Esophagus mucosa (tissue), 1 donor: ENCODE measurements around the gene VSTM2B. TPM values are rescaled to one million over a fixed set of nuclear protein-coding genes. Genes with fewer than 3 reads are reported as not detected.
A peak's percentile ranks its signal among the peaks of the same experiment; 100 is the strongest.

ENCODE experiments used
- ATAC-seq: fragments of 200-7000 bp; cut with Tn5 transposase; one replicate; pipeline ENCODE4 v1.9.1; 2020
- total RNA-seq: library from RNA; stranded (reverse); gene quantifications from one replicate; pipeline ENCODE4 v1.2.4, GENCODE V29; 2023
- donor health status: DM: yes; HTN: yes; CAD: no.

Gene VSTM2B
- total RNA-seq, 1 donor from 2014 or later, result not detected

DNA sequence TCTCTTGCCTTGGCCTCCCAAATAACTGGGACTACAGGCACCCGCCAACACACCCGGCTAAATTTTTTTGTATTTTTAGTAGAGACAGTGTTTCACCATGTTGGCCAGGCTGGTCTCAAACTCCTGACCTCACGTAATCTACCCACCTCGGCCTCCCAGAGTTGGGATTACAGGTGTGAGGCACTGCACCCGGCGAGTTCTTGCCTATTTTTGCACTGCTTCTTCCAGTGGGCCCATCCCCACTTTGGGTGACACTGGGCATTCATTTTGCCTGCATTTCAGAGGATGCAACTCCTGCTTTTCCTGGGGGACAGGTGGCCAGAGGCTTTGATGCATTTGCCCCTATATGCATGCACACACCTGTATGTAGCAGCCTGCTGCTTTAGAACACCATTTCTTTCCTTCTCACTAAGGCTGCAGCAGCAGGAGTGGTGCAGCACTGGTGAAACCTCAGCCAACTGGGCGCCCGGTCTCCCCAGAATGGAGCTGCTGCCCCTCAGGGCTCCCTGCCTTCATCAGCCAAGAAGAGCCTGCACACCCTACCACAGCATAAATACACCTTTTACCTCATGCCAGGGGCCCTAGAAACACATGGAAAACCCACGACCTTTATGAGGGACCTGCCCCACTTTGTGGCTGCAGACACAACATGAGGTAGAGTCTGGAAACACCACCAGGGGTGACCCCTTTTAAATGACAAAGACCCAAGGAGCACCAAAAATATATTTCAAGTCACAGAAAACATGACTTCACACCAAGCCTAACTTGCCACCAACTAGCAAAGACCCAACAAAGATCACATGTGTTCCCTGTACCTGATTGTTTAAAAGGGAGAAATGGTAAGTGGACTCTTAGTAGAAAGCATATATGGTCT, 43.5 kb downstream of the VSTM2B start:
- no peak for ATAC-seq

DNA sequence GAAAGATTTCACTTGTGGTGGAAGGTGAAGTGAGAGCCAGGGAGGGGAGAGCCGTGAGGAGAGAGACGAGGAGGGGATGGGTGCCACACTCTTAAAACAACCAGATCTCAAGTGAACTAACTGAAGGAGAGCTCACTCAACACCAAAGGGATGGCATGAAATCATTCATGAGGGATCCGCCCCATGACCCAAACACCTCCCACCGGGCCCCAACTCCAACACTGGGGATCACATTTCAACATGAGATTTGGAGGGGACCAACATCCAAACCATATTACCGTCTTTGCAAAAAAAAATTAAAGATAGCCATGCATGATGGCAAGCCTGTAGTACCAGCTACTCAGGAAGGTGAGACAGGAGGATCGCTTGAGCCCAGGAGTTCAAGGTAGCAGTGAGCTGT, 45.4 kb downstream of the VSTM2B start:
- no peak for ATAC-seq

DNA sequence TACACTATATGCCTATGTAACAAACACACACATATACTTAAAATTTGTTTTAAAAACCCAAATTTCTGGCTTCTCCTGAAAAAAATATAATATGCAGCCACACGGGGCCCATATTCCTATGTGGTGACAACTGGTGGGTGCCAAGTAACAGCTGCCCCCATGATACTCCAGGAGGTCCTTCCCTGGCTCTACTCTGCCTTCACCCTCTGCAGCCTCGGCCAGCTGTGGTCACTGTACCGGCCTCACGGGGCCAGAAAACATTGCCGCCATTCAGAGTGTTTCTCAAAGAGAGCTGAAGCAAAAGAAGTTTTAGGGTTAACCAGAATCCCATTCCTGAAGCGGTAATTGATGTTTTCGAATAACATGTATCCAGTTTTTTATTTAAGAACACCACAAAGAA, 47.7 kb downstream of the VSTM2B start:
- ATAC-seq, result no peak

DNA sequence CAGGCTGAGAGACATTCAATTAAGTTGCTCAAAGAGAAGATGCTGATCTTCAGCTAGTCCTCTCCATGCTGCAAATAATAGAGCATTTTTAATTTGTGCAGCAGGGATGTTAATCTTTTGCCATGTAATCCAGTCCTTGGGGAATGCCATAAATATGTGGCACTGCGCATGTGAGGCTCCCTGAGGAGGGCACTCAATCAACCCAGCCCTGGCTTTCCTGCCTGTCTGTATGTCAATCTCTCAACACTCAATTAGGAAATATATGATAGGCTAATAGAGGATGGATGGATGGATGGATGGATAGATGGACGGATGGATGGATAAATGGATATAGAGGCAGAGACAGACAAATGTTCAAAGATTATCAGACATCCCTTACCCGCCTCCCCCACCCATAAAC, 48.7 kb downstream of the VSTM2B start:
- no peak for ATAC-seq

DNA sequence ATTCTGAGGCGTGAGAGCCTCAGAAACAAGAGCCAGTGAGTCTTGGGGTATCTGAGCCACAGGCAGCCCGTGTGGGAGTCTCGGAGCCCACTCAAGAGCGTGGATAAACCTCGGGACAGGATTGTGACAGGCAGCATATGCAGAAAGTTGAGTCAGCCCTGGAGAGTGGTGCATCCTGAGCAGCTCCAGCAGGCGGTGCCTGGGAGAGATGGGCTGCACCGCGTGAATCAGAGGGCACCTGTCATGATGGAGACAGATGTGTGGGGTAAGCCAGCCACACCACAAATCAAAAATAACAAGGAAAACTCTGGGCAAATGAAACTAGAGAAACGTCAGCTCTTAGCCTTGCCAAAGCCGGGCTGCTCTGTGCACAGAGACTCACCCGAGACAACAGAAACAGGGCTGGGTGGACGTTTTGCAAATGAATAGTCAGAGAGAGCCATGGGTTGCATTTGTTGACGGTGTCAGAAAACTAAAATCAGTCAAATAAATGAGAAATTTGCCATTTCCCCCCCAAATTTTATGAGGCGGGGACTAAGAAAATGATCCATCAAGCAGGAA, 50.3 kb downstream of the VSTM2B start:
- no peak for ATAC-seq

DNA sequence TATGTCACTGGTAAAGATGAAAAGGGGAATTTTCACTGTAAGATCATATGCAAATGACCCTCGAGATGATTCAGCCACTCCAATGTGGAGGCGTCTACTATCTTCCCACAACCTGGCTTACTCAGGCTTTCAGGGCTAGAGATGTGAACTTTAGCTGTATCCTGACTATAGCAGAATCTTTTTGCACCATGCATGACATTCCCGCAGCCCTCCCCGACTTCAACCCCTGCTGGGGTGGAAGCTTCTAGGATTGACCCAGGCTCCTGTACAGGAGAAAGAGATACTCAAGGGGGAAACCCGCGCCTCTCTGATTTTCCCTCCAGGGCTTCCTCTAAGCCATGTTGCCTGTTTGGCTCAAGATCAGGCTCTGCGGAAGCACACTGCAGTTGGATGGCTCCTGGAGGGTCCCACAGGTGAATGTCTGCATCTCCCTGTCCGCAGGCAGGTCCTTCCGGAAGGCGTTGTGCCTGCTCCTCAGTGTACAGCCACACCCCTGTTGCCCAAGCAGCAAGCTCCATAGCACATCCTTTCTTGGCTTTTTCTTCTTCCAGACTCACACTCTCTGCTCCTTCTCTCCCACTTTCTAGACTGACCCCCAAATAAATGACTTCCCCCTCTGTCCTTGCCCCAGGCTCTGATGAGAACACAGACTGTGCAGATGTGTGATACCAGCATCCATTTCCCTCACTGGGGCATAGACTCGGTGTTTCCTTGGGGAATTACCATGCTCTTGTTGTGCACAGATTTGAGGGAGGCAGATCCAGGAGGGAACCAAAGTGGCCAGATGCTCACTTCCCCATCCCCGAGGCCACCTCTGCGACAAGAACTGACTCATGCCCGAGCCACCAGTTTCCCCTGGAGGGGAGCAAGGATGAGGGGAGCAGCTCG, 51.2 kb downstream of the VSTM2B start:
- ATAC-seq, result peak; percentile 23

DNA sequence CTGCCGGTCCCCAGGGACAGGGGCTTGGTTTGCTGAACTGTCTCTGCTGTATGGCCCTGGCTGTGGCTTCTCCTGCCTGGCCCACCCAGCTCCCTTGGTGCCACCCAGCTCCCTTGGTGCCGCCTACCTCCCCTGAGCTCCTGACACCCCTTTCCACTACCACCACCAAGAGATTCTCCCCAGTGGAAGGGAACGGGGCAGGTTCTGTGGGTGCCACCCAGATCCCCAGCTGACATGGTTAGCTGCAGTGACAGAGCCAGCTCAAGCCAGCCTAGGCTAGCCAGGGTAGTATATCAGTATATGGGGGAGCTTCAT, 51.8 kb downstream of the VSTM2B start:
- no peak for ATAC-seq

DNA sequence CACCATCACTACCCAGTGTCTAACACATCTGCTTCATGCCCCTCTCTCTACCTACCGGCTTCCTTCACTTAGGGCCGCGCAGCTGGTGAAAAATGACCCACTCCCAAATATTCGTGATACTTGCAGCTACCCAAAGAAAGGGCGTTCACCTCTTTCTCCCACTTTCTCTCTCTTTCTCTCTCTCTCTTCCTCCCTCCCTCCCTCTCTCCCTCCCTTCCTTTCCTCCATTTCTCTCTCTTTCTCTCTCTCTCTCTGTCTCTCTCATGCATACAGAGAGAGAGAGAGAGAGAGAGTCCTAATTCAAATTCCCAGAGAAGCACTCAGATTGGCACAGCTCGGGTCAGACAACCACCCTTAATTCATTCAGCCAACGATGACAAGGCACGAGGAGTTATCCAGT, 52.6 kb downstream of the VSTM2B start:
- no peak for ATAC-seq

DNA sequence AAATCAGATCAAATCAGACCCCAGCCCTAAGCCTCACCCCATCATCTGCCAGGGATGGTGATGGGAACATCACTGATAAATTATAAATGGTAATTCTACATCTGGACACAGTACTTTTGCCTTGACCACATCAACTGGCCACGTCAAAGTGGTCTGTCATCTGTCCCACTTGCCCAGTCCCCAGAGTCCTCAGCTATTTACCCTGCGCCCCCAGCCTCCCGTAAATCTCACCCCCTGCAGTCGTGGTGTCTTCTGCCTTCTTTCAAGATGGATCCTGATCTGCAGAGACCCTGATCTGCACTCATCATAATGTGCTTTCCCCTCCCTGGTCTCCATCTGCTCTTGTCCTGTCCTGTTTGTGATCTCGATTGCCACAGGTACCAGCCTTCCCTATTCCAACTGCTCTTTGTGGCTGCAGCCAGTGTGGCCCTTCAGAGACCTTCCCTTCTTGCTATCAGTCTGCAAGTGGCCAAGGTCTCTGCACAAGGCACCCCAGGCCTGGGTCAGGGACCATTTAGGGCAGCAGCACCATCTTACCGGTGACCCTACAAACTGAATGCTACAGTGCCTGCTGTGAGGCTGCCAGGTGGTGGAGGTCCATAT, 53.6 kb downstream of the VSTM2B start:
- ATAC-seq, result no peak

DNA sequence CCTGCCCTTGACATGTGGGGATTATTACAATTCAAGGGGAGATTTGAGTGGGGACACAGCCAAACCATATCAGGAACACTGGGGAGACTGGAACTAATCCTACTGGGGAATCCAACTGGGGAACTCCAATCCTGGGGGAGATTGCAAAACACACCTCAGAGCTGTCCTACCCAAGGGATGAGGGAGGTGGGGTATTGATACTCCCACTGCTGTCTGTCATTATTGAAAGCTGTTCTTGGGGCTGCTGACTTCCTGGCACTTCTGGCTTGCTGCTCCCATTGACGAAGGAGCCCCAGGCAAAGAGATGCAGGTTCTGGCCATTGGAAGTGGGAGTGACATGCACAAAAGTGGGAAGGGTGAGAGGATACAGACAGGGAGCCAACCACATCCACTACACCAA, 55.6 kb downstream of the VSTM2B start:
- ATAC-seq, result no peak

DNA sequence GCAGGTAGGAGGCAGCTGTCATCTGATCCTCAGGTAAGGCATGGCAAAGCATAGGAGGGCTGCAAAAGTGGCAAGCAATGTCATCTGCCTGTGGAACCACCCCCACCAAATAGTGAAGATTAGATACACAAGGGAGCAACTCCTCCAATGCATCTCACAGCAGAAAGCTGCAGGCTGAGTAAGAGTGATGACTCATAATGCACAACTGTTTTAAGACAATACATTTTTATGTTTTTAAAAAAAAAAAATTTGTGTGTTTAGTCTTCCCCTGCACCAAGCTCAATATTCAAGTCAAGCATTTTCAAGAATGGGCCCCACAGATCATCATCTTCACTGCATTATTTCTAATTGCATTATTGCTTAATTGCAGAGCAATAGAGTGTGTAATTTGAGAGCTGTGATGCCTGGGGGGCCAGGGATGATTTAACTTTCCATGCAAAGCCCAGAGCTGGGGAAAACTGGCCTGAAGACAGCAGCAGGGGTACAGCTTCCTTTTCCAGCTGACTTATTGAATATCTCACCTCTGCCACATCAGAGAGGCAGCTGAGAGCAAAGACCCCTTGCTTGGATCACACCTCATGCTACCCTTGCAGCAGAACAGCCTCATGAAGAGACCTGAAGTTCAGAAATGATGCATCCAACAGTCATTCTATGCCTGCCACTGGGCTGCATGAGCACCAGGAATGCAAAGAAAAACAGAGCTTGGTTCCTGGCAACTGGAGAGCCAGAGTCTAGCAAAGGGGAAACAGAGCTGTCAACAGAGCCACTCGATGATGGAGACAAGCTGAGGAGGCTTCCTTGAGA, 57.6 kb downstream of the VSTM2B start:
- ATAC-seq, result no peak

DNA sequence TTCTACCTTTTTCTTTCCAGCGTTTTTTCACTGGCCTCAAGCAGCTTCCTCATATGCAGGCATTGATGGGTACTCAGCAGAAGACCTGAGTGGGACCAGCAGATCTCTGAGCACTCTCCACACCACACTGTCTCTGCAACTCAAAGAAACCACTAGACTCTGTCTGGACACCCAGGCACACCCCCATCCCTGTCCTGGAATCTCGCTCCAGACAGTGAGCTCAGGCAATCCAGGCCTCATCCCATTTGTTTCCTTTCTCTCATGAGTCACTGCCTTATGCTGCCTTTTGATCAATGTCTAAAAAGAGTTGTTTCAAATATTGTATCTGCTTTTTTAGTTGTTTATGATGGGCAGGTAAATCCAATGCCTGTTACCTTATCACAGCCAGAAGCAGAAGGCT, 60.6 kb downstream of the VSTM2B start:
- ATAC-seq, result no peak

DNA sequence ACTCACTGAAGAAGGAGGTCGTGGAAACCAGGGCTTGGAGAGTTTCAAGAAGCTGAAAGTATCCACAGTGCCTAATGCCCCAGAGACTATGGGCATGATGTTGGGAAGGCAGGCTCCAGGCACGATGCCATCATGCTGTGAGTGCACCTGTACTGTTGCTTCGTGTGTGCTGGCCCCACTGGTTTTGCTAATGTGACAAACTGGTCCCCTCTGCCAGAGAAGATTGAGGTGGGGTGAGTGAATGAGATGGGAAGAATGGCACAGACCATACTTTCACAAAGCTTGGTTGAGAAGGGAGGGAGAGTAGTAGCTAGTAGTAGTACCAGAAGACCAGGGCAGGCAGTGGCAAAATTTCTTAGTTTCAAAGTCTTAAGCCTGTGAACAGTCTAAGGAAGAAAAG, 61.3 kb downstream of the VSTM2B start:
- no peak for ATAC-seq

DNA sequence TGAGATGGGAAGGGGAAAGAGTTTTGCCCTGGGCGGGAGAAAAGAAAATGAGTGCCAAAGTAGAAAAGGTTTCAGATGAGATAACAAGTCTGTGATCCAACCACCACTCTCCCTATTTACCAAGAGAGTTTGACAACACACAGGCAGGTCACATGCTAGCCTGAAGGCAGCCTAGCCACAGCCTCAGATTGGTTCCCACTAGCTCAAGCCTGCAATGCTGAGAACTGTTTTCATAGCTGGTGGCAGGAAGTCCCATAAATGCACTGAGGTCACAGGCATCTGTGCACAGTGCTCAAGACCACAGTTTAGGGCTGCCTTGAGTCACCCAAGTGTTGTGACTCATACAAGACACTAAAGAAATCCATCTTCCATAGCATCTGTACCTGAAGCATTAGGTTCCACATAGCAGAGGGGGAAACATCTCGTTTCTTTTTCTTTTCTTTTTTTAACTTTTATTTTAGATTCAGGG, 61.8 kb downstream of the VSTM2B start:
- peak; percentile 43 for ATAC-seq

DNA sequence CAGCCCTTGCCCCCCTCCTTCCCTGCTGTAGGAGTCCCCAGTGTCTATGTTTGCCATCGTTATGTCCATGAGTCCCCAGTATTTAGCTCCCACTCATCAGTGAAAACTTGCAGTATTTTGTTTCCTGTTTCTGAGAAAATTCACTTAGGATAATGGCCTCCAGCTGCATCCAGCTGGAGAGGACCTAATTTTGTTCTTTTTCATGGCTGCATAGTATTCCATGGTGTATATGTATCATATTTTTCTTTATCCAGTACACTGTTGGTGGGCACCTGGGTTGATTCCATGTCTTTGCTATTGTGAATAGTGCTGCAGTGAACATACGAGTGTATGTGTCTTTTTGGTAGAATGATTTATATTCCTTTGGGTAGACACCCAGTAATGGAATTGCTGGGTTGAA, 62.3 kb downstream of the VSTM2B start:
- ATAC-seq, result no peak

DNA sequence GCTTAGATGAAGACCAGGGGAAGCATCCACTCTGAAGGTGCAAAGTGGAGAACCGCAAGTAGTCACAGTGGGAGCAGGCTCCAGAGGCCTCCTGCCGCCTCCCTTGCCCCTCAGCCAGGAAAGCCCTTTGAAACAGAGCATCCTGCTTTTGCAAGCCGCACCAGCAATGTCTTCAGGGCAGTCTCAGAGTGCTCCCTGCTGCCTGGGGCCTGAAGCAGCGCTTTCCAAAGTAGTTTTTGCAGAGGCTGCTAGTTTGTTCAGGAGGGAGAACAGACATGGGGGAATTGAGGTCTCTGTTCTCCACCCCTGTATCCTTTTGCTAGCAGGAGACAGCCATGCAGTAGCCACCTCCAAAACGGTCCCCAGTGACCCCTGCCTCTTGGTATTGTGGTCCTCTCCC, 64.5 kb downstream of the VSTM2B start:
- ATAC-seq, result no peak

DNA sequence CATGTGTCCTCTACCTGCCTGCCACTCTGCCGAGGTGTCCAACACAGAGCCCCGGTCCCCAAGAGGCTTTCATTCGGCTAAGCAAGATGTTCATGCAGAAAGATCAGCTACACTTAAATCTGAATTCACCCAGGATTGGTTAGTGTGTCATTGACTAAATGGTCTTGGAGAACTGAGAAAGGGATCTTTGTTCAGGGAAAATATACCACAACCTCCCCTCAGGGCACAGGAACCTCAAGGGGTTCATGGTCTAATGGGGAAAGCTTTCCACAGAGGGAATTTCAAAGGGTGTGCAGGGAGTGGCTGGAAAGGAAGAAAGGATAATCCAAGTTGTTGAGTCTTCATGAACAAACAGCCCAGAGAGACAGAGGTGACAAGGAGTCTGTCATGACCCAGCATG, 65.9 kb downstream of the VSTM2B start:
- no peak for ATAC-seq

DNA sequence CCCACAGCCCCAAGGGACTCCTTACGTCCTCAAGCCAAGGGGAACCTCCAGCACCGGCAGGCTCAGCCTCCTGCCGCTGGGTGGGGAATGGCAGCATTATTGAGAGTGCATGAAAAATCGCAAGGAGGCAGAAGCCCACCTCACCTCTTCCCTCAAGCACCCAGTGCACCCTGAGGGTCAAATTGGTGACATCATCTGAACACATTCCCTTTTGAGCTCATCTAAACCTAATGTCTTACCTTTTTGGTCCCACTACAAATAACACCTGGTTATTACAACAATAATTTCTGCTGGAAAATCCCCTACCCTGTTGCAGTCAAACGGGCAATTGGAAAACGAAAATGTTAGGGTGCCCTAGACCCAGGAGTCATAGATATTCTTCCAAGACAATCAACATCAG, 68.1 kb downstream of the VSTM2B start:
- no peak for ATAC-seq

DNA sequence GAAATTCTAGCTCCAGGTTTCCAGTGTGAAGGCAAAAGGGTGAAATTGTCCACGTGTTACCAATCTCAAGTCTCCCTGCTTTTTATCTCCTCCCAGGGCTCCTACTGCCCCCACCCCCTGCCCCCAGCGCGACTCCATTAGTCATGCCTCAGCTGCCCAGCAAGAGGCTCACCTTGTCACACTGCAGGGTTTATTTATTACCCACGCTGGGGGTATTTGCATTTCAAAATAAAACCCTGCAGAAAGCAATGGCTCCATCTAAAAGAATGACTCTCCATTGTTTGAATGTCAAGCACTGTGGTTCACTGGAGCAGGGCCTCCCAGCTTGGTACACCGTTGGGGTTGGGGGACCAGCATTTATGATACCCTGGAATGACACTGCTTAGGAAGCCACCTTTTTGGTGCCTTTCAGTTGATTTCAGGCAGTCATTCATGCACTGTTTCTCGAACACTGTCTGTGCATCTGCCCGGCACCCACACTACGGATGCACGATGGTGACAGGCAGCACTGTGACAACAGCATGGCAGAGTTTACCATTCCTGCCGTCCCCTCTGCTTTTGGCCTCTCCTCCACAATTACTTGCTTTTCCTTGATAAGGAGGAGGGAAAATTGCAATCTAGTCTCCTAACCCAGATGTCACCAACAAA, 70.4 kb downstream of the VSTM2B start:
- no peak for ATAC-seq

DNA sequence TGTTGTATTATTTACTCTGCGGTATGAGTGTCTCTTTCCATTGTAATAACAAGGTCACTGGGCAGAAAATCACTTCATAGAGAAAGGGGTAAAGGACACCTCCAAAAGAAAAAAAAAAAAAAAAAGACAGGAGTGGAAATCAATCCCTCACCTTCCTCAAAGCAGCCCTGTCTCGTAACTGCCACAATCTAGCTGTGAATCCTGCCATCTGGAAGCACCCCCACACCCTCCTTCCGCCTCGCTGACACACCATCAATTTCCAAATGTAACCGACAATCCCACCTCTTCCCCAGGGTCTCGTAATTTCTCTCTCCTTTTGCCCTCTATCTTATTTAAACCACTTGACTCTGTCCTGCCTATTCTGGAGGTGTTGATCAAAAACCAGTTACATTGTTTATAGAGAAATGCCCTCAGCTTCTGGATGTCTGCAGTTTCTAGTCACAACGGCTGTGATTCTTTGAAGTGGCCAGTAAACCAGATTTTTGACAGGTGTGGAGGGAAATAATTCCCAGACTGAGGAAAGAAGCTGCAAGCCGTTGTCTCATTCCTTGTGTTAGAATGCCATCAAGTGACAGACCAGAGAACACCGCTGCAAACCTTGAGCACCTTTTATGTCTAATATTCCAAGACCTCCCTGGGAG, 71.2 kb downstream of the VSTM2B start:
- no peak for ATAC-seq

DNA sequence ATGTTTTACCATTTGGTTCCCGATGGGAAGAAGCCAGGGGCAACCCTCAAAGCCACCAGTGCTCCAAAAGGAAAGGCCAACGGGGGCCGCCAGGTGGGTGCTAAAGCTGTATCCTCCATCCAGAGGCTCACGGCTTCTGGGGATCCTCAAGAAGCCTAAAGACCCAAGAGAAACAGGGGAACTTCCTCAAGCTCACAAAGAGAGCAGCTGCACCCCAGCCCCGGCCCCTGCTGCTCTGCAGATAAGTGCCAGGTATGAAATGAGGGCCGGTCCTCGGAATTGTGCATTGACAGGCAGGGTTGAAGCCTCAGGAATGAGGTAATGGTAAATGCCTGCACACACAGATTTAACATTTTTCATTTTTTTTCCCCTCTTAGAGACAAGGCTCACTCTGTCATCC, 72.2 kb downstream of the VSTM2B start:
- no peak for ATAC-seq
